Esophagus muscularis mucosa (tissue), 3 donors: ENCODE measurements around the gene SUMO3.
A peak's percentile ranks its signal among the peaks of the same experiment; 100 is the strongest.

Experiments used
- POLR2A ChIP-seq: fragments of 450-650 bp; IDR thresholded peaks from one replicate; pipeline ENCODE4 v1.6.1; 2017; ENCODE audit warnings: antibody characterized with exemption, moderate library complexity, mild to moderate bottlenecking, low read depth
- POLR2AphosphoS5 ChIP-seq, 2 donors: sonication (generic); formaldehyde crosslinking; IDR thresholded peaks; one replicate each; pipeline ENCODE4 v1.6.1; 2017; ENCODE audit warnings: antibody characterized with exemption in 2 of 2
- TF ChIP-seq, protein P1 (sequence below), 3 experiments: fragments of 200-600 bp in 2 of 3; fragments of 450-650 bp in 1 of 3; sonication (generic) in 2 of 3; IDR thresholded peaks; one replicate each; pipeline ENCODE4 v1.5.1; 2017 to 2019; ENCODE audit warnings: antibody characterized with exemption in 3 of 3, mild to moderate bottlenecking in 2 of 3, moderate library complexity in 1 of 3

DNA sequence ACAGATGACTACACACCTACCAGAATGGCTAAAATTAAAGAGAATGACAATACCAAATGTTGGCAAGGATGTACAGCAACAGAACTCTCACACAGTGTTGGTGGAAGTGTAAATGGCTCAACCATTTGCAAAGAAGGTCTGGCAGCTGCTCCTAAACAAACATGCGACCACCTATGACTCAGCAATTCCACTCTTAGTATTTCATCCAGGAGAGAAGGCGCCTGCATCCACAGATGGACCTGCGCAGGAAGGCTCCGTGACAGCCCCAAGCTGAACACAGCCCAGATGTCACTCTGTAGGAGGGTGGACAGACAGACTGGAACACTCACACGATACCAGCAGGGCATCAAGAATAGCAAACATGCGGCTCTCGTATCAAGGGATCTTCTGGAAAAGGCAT is 48.9 kb upstream of the SUMO3 start:
- TF ChIP-seq, protein P1, sequence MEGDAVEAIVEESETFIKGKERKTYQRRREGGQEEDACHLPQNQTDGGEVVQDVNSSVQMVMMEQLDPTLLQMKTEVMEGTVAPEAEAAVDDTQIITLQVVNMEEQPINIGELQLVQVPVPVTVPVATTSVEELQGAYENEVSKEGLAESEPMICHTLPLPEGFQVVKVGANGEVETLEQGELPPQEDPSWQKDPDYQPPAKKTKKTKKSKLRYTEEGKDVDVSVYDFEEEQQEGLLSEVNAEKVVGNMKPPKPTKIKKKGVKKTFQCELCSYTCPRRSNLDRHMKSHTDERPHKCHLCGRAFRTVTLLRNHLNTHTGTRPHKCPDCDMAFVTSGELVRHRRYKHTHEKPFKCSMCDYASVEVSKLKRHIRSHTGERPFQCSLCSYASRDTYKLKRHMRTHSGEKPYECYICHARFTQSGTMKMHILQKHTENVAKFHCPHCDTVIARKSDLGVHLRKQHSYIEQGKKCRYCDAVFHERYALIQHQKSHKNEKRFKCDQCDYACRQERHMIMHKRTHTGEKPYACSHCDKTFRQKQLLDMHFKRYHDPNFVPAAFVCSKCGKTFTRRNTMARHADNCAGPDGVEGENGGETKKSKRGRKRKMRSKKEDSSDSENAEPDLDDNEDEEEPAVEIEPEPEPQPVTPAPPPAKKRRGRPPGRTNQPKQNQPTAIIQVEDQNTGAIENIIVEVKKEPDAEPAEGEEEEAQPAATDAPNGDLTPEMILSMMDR (IDR thresholded peaks at IDR 0.05), result no peak
- no peak for TF ChIP-seq POLR2A
- peak in 1 of 2 donors; percentile 18 for TF ChIP-seq POLR2AphosphoS5 (IDR thresholded peaks at IDR 0.05)
